Epithelial cell of proximal tubule (primary cell): ENCODE data around the gene RIPK4. TPM values are rescaled to one million over a fixed set of nuclear protein-coding genes. Genes with fewer than 3 reads are reported as not detected.

Experiments used
- DNase-seq: peaks from one replicate; pipeline ENCODE4 v3.0.0-alpha.2; 2011; ENCODE audit warnings: low read depth
- H3K4me3 ChIP-seq: 2 replicates; pipeline ENCODE4 v1.5.1; 2011; ENCODE audit warnings: low read depth, mild to moderate bottlenecking, low read length
- CTCF ChIP-seq: conservative IDR thresholded peaks from 2 replicates; pipeline ENCODE4 v1.5.1; 2012; ENCODE audit warnings: low read depth, mild to moderate bottlenecking, low read length
- total RNA-seq: library from RNA; depleted of rRNA; stranded (reverse); fragments of >200 nt; gene quantifications from 2 replicates; pipeline ENCODE4 v1.2.3, GENCODE V29; 2015

The RIPK4 gene
- total RNA-seq, 1 donor from 2014 or later = 20.2 TPM

- no peak for DNase-seq
- TF ChIP-seq CTCF = no peak
- no peak overlapping the region for H3K4me3 ChIP-seq
Observed at GRCh38 chr21:41776778-41777177, 9.9 kb upstream of the RIPK4 start.

GRCh38 chr21:41775149-41775472 lies 8.3 kb upstream of the RIPK4 start:
- TF ChIP-seq CTCF = no peak
- H3K4me3 ChIP-seq = no peak overlapping the region
- no peak for DNase-seq

GRCh38 chr21:41774467-41775148 lies 7.8 kb upstream of the RIPK4 start:
- H3K4me3 ChIP-seq = no peak overlapping the region
- TF ChIP-seq CTCF = no peak
- no peak for DNase-seq

GRCh38 chr21:41772351-41773080 lies 5.7 kb upstream of the RIPK4 start:
- no peak for DNase-seq
- H3K4me3 ChIP-seq = no peak overlapping the region
- no peak for TF ChIP-seq CTCF

- H3K4me3 ChIP-seq = no peak overlapping the region
- DNase-seq = no peak
- no peak for TF ChIP-seq CTCF
Observed at GRCh38 chr21:41771625-41771945, 4.7 kb upstream of the RIPK4 start.

GRCh38 chr21:41770901-41771624 lies 4.2 kb upstream of the RIPK4 start:
- DNase-seq = no peak
- no peak for TF ChIP-seq CTCF
- H3K4me3 ChIP-seq = no peak overlapping the region

- no peak for DNase-seq
- no peak for TF ChIP-seq CTCF
- H3K4me3 ChIP-seq = no peak overlapping the region
Observed at GRCh38 chr21:41769933-41770332, 3.1 kb upstream of the RIPK4 start.
